ENCODE measurements around the gene GSN. TPM values are rescaled to one million over a fixed set of nuclear protein-coding genes. Genes with fewer than 3 reads are reported as not detected.

Gene GSN
- total RNA-seq = 45.4 TPM

GRCh38 chr9:121267689-121268597 is at the start of gene GSN:
Gene GSN (plus strand): TSS chr9:121268162. CDS start chr9:121301972, 33,810 bp downstream.

GRCh38 chr9:121369595-121370265 is 101.8 kb downstream of the GSN start, which contains the start of gene STOM:
Gene STOM (minus strand): TSS chr9:121370250. CDS start chr9:121370187, 63 bp downstream.

Other genes with a start within 250 kb of the GSN start
- gene C5, start 217.9 kb upstream of the GSN start, total RNA-seq = 6.9 TPM
- gene CNTRL, start 193.2 kb upstream of the GSN start, total RNA-seq = 19.1 TPM
- 65.0 TPM for gene RAB14, start 66.3 kb upstream of the GSN start, total RNA-seq
- gene STOM, start 102.1 kb downstream of the GSN start, total RNA-seq = 29.3 TPM
- gene GGTA1, start 231.7 kb downstream of the GSN start, total RNA-seq = 3.5 TPM

All from diencephalon (tissue), 1 donor.